Measurements from ENCODE around the gene RSPO4.

The RSPO4 gene

GRCh38 chr20:911882-912600 lies 90.1 kb downstream of the RSPO4 start:
- Histone ChIP-seq H3F3A (ENCODE audit: insufficient read depth) (no peaks in the 10 kb centered on the region), H3K4me3 (ENCODE audit: insufficient read depth, low read length, poor library complexity, severe bottlenecking) (no peak overlapping the region), H3K9me3 (ENCODE audit: insufficient read depth, low read length) (no peaks in the 10 kb centered on the region), H3K4me2 (ENCODE audit: low read depth, low read length, poor library complexity, severe bottlenecking) (no peak overlapping the region), H3K9ac (ENCODE audit: low read length) (no peak overlapping the region), H3K36me3 (ENCODE audit: low read length) (no peaks in the 10 kb centered on the region), H3K27ac (ENCODE audit: low read depth, low read length) (no peak overlapping the region), H4K20me1 (ENCODE audit: low read depth, low read length) (no peaks in the 10 kb centered on the region), H2AFZ (ENCODE audit: low read depth, low read length, severe bottlenecking) (no peak overlapping the region), H3K79me2 (ENCODE audit: insufficient read depth, low read length) (no peaks in the 10 kb centered on the region), H3K27me3 (ENCODE audit: low read length) (no peaks in the 10 kb centered on the region), H3K9me2 (replicated peaks; ENCODE audit: insufficient read depth, low read length) (no peaks in the 10 kb centered on the region)
- TF ChIP-seq CTCF (IDR thresholded peaks at IDR 0.05; ENCODE audit: insufficient read depth, low read length, poor library complexity, severe bottlenecking) (no peak), EZH2phosphoT487 (conservative IDR thresholded peaks at IDR 0.05; ENCODE audit: low read length) (no peak)

DNA sequence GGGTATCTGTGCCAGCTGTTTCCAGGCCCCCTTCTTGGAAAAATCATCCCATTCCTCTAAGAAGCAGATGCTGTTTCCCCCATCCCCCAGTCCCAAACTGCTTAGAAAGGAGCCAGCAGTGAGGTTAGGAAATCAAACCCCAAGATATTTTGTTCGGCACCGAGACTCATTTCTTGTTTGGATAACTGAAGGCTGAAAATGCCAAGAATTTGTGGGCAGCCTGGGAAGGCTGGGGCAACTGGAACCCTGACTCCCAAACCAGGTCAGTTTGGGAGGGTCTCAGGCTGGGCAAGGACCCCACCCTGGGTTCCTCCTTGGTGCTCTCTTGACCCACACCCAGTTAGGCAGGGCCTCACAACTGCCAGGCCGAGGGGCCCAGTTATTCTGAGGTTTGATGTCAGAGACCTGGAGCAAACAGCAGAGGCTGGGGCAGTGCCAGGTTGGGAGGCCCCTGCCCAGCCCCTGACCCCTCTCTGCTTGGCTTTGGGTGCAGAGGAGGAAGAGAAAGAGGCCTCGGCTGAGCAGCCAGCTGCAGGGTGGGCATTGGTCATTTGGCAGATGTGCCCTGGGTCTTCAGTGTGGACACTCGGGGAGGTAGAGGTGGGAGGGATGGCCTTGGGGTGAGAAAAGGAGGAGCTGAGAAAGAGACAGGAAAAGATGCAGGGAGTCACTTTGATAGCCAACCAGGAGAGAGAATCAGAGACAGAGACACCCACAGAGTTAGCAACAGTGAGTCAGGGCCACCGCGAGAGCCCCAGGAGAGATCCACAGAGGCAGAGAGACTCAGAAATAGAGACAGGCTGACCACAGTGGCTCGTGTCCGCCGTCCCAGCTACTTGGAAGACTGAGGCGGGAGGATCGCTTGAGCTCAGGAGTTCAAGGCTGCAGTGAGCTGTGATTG lies 91.0 kb downstream of the RSPO4 start:
- Histone ChIP-seq H3K4me3 (ENCODE audit: insufficient read depth, low read length, poor library complexity, severe bottlenecking) (no peak overlapping the region), H3K4me2 (ENCODE audit: low read depth, low read length, poor library complexity, severe bottlenecking) (no peak overlapping the region), H4K20me1 (ENCODE audit: low read depth, low read length) (no peaks in the 10 kb centered on the region), H3K79me2 (ENCODE audit: insufficient read depth, low read length) (no peaks in the 10 kb centered on the region), H3K27me3 (ENCODE audit: low read length) (no peaks in the 10 kb centered on the region), H3F3A (ENCODE audit: insufficient read depth) (no peaks in the 10 kb centered on the region), H3K36me3 (ENCODE audit: low read length) (no peaks in the 10 kb centered on the region), H3K9me3 (ENCODE audit: insufficient read depth, low read length) (no peaks in the 10 kb centered on the region), H3K9ac (ENCODE audit: low read length) (no peak overlapping the region), H2AFZ (ENCODE audit: low read depth, low read length, severe bottlenecking) (no peak overlapping the region), H3K27ac (ENCODE audit: low read depth, low read length) (no peak overlapping the region), H3K9me2 (replicated peaks; ENCODE audit: insufficient read depth, low read length) (no peaks in the 10 kb centered on the region)
- TF ChIP-seq CTCF (IDR thresholded peaks at IDR 0.05; ENCODE audit: insufficient read depth, low read length, poor library complexity, severe bottlenecking) (no peak), EZH2phosphoT487 (conservative IDR thresholded peaks at IDR 0.05; ENCODE audit: low read length) (no peak)

- H3K4me3 ChIP-seq (ENCODE audit: insufficient read depth, low read length, poor library complexity, severe bottlenecking) = no peak overlapping the region
- no peaks in the 10 kb centered on the region for H3K9me2 ChIP-seq (replicated peaks; ENCODE audit: insufficient read depth, low read length)
- no peak overlapping the region for H2AFZ ChIP-seq (ENCODE audit: low read depth, low read length, severe bottlenecking)
- TF ChIP-seq CTCF (IDR thresholded peaks at IDR 0.05; ENCODE audit: insufficient read depth, low read length, poor library complexity, severe bottlenecking) = no peak
- TF ChIP-seq EZH2phosphoT487 (conservative IDR thresholded peaks at IDR 0.05; ENCODE audit: low read length) = no peak
- H3F3A ChIP-seq (ENCODE audit: insufficient read depth) = no peaks in the 10 kb centered on the region
- H3K36me3 ChIP-seq (ENCODE audit: low read length) = no peaks in the 10 kb centered on the region
- H4K20me1 ChIP-seq (ENCODE audit: low read depth, low read length) = no peaks in the 10 kb centered on the region
- no peaks in the 10 kb centered on the region for H3K27me3 ChIP-seq (ENCODE audit: low read length)
- no peak overlapping the region for H3K9ac ChIP-seq (ENCODE audit: low read length)
- H3K27ac ChIP-seq (ENCODE audit: low read depth, low read length) = no peak overlapping the region
- no peak overlapping the region for H3K4me2 ChIP-seq (ENCODE audit: low read depth, low read length, poor library complexity, severe bottlenecking)
- no peaks in the 10 kb centered on the region for H3K9me3 ChIP-seq (ENCODE audit: insufficient read depth, low read length)
- H3K79me2 ChIP-seq (ENCODE audit: insufficient read depth, low read length) = no peaks in the 10 kb centered on the region
Measured at GRCh38 chr20:910132-910869, 91.8 kb downstream of the RSPO4 start.
